HepG2 (cell line): ENCODE data around the gene PHF13. TPM values are rescaled to one million over a fixed set of nuclear protein-coding genes. Genes with fewer than 3 reads are reported as not detected.

Experiments used
- EP300 ChIP-seq, 3 experiments: sonication (generic) in 1 of 3; formaldehyde crosslinking in 1 of 3; IDR thresholded peaks; 2 replicates each; pipeline versions ENCODE4 v1.5.1 to v1.6.1; 2011 to 2020; ENCODE audit warnings: low read depth in 2 of 3, low read length in 2 of 3, borderline replicate concordance in 1 of 3, improper control_type of control experiment in 1 of 3, mild to moderate bottlenecking in 1 of 3, missing genetic modification reagents in 1 of 3, moderate library complexity in 1 of 3
- NFIC ChIP-seq: IDR thresholded peaks from 2 replicates; pipeline ENCODE4 v1.6.1; 2012; ENCODE audit warnings: mild to moderate bottlenecking, low read length, inconsistent platforms
- PTBP1 ChIP-seq: fragments of 200-400 bp; formaldehyde crosslinking; IDR thresholded peaks from 2 replicates; pipeline ENCODE4 v1.6.1; 2018; ENCODE audit warnings: low read length, low read depth; ENCODE audit not compliant: poor library complexity, severe bottlenecking
- SRSF9 ChIP-seq: fragments of 200-400 bp; formaldehyde crosslinking; IDR thresholded peaks from 2 replicates; pipeline ENCODE4 v1.6.1; 2018; ENCODE audit warnings: borderline replicate concordance, mild to moderate bottlenecking, low read depth, low read length; ENCODE audit not compliant: insufficient read depth, poor library complexity, severe bottlenecking
- ZHX2 ChIP-seq, 2 experiments: sonication (generic) in 1 of 2; formaldehyde crosslinking in 1 of 2; IDR thresholded peaks; 2 replicates each; pipeline versions ENCODE4 v1.6.1 to v1.9.0; 2014 to 2022; ENCODE audit warnings: antibody characterized with exemption in 1 of 2, borderline replicate concordance in 1 of 2, inconsistent platforms in 1 of 2, low read depth in 1 of 2, missing genetic modification reagents in 1 of 2
- ZNF350 ChIP-seq: sonication (generic); formaldehyde crosslinking; IDR thresholded peaks from 2 replicates; pipeline ENCODE4 v1.4.0; 2020; ENCODE audit warnings: mild to moderate bottlenecking, low read depth, missing genetic modification reagents, borderline replicate concordance
- ZNF460 ChIP-seq: sonication (generic); formaldehyde crosslinking; IDR thresholded peaks from 2 replicates; pipeline ENCODE4 v1.5.1; 2020; ENCODE audit warnings: missing genetic modification reagents, mild to moderate bottlenecking, borderline replicate concordance
- ZNF513 ChIP-seq: sonication (generic); formaldehyde crosslinking; conservative IDR thresholded peaks from 2 replicates; pipeline ENCODE4 v1.5.0; 2020; ENCODE audit warnings: missing genetic modification reagents
- ZNF562 ChIP-seq: sonication (generic); formaldehyde crosslinking; IDR thresholded peaks from 2 replicates; pipeline ENCODE4 v1.8.0; 2022; ENCODE audit warnings: missing genetic modification reagents, borderline replicate concordance
- ZNF740 ChIP-seq: sonication (generic); formaldehyde crosslinking; IDR thresholded peaks from 2 replicates; pipeline ENCODE4 v1.4.0; 2020; ENCODE audit warnings: missing genetic modification reagents
- polyA plus RNA-seq, 8 experiments: library from polyadenylated mRNA; depleted of rRNA in 3 of 8; stranded (reverse) in 7 of 8; unstranded in 1 of 8; fragments of >200 nt; fragmentation: Illumina TruSeq in 4 of 8; extraction: Trizol in 4 of 8; gene quantifications; 2 replicates each; pipeline versions ENCODE4 v1.2.1 to v1.2.3, GENCODE V29; 2011 to 2016; ENCODE audit warnings: low read depth in 4 of 8, missing spikeins in 1 of 8, mixed read lengths in 1 of 8; ENCODE audit not compliant: insufficient read depth in 1 of 8
- total RNA-seq, 5 experiments: library from RNA; depleted of rRNA; stranded (reverse); fragments of >200 nt; fragmentation: Illumina TruSeq; extraction: Trizol; gene quantifications; 2 replicates each; pipeline ENCODE4 v1.2.3, GENCODE V29; 2016; ENCODE audit warnings: low read depth in 1 of 5
- TF ChIP-seq, protein P1 (sequence below): sonication (generic); formaldehyde crosslinking; conservative IDR thresholded peaks from 2 replicates; pipeline ENCODE4 v1.4.0; 2020; ENCODE audit warnings: missing genetic modification reagents
- TF ChIP-seq, protein P2 (sequence below): sonication (generic); formaldehyde crosslinking; IDR thresholded peaks from 2 replicates; pipeline ENCODE4 v1.5.1; 2020; ENCODE audit warnings: missing genetic modification reagents, mild to moderate bottlenecking, borderline replicate concordance

The PHF13 gene
- total and polyA plus RNA-seq, 2 of the 13 experiments (the other 11 are each of a cell fraction or from before 2014, with no cell fraction given): 4.7 to 7.4 TPM

DNA sequence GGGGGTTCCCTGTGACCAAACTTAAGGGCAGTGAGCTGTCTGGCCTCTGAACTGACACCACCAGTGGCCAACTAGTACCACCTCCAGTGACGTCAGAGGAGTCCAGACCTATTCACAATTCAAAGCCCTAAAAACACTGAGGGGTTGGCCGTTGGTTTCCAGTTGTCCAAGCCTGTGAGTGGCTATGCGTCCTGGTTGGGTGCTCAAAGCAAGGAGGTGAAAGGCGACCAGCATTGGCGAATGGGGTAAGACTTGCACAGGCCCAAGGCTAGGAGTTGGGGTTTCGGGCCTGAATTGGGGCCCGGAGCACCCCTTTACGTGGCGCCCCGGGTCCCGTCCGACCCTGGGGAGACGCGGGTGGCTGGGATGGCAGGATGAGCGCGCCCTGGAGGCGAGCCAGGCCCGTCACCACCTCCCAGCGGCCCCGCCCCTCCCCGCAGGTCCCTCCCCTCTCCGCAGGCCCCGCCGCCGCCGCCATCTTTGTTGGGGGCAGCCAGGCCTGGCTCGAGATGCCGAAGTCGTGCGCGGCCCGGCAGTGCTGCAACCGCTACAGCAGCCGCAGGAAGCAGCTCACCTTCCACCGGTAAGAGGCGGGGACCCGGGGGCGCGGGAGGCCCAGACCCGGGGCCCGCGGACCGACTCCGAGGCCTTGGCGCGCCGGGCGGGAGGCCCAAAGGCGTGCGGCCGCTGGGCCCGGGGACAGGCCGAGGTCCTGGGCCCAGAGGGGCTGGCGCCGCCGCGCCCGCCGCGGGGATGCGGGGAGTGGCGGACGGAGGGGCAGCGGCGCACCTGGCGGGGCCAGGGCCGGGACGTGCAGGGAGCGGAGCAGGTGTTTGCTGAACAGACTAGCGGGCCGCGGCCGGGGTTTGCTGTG, 11.4 kb downstream of the PHF13 start, which contains the start of gene THAP3 (continued):
- TF ChIP-seq, protein P1, sequence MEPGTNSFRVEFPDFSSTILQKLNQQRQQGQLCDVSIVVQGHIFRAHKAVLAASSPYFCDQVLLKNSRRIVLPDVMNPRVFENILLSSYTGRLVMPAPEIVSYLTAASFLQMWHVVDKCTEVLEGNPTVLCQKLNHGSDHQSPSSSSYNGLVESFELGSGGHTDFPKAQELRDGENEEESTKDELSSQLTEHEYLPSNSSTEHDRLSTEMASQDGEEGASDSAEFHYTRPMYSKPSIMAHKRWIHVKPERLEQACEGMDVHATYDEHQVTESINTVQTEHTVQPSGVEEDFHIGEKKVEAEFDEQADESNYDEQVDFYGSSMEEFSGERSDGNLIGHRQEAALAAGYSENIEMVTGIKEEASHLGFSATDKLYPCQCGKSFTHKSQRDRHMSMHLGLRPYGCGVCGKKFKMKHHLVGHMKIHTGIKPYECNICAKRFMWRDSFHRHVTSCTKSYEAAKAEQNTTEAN (CRISPR knock-in tag): peak; percentile 56; the same call in 1 of the 2 replicates
- no peak for TF ChIP-seq SRSF9
- TF ChIP-seq NFIC: no peak
- TF ChIP-seq PTBP1: no peak
- TF ChIP-seq ZNF513 (CRISPR knock-in tag): no peak
- no peak for TF ChIP-seq EP300 (IDR thresholded peaks at IDR 0.05; ENCODE audit: low read depth in 2 of 2, low read length in 2 of 2)
- no peak for TF ChIP-seq EP300 (CRISPR knock-in tag; IDR thresholded peaks at IDR 0.05; ENCODE audit: borderline replicate concordance)
- TF ChIP-seq ZNF740 (CRISPR knock-in tag): no peak
- peak; percentile 34; the same call in 1 of the 2 replicates for TF ChIP-seq ZNF350 (CRISPR knock-in tag)
- no peak; the same call in 1 of the 2 replicates for TF ChIP-seq ZNF460 (CRISPR knock-in tag)
- peak; percentile 64; the same call in 1 of the 2 replicates for TF ChIP-seq ZHX2 (IDR thresholded peaks at IDR 0.05; ENCODE audit: low read depth)
- TF ChIP-seq ZHX2 (CRISPR knock-in tag; IDR thresholded peaks at IDR 0.05; ENCODE audit: borderline replicate concordance): no peak
- no peak for TF ChIP-seq ZNF562 (CRISPR knock-in tag)
- TF ChIP-seq, protein P2, sequence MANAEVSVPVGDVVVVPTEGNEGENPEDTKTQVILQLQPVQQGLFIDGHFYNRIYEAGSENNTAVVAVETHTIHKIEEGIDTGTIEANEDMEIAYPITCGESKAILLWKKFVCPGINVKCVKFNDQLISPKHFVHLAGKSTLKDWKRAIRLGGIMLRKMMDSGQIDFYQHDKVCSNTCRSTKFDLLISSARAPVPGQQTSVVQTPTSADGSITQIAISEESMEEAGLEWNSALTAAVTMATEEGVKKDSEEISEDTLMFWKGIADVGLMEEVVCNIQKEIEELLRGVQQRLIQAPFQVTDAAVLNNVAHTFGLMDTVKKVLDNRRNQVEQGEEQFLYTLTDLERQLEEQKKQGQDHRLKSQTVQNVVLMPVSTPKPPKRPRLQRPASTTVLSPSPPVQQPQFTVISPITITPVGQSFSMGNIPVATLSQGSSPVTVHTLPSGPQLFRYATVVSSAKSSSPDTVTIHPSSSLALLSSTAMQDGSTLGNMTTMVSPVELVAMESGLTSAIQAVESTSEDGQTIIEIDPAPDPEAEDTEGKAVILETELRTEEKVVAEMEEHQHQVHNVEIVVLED (CRISPR knock-in tag): peak; percentile 54; the same call in 1 of the 2 replicates
